Psoas muscle (tissue), 8 donors: ENCODE measurements around the gene ESD. TPM values are rescaled to one million over a fixed set of nuclear protein-coding genes. Genes with fewer than 3 reads are reported as not detected.

Experiments used
- ATAC-seq, 4 donors: fragments of 200-7000 bp; cut with Tn5 transposase; one replicate each; pipeline ENCODE4 v1.9.1; 2020; ENCODE audit warnings: moderate library complexity in 3 of 4, mild to moderate bottlenecking in 2 of 4
- DNase-seq, 2 donors: peaks; one replicate each; pipeline ENCODE4 v3.0.0-alpha.2; 2020
- H3K27ac ChIP-seq: fragments of 200-600 bp; one replicate; pipeline ENCODE4 v1.8.0; 2022
- H3K27me3 ChIP-seq, 3 donors: fragments of 200-600 bp in 1 of 3; one replicate each; pipeline versions ENCODE4 v1.6.1 to v1.8.0; 2013 to 2022; ENCODE audit warnings: low read length in 2 of 3, mild to moderate bottlenecking in 2 of 3, moderate library complexity in 1 of 3; ENCODE audit not compliant: insufficient read depth in 3 of 3
- H3K36me3 ChIP-seq, 2 donors: fragments of 200-600 bp in 1 of 2; one replicate each; pipeline versions ENCODE4 v1.6.1 to v1.8.0; 2013 to 2022; ENCODE audit warnings: low read depth in 1 of 2, mild to moderate bottlenecking in 1 of 2, moderate library complexity in 1 of 2; ENCODE audit not compliant: insufficient read depth in 1 of 2
- H3K4me1 ChIP-seq: fragments of 200-600 bp; one replicate; pipeline ENCODE4 v1.8.0; 2022
- H3K4me3 ChIP-seq: fragments of 200-600 bp; one replicate; pipeline ENCODE4 v1.8.0; 2022; ENCODE audit warnings: mild to moderate bottlenecking
- H3K9me3 ChIP-seq: fragments of 200-600 bp; one replicate; pipeline ENCODE4 v1.8.0; 2022
- CTCF ChIP-seq: fragments of 200-600 bp; IDR thresholded peaks from one replicate; pipeline ENCODE4 v1.8.0; 2022; ENCODE audit warnings: antibody characterized with exemption
- WGBS, 3 donors: extraction: QIAGEN DNeasy Blood & Tissue Kit; methylation state at CpG; one replicate each; pipeline versions ENCODE4 v1.1.6 to v1.1.7; 2013; 5-methylcytosine and 5-hydroxymethylcytosine counted together
- intact Hi-C, 2 donors: fragments of 100-400 bp; cut with DNase I; formaldehyde crosslinking; loops; one replicate each; pipeline versions ENCODE4 v1.11.0 to v1.14.2; 2022
- polyA plus RNA-seq, 3 donors: library from polyadenylated mRNA; stranded (reverse); fragments of 200-250 nt; gene quantifications; one replicate each; pipeline ENCODE4 v1.2.3, GENCODE V29; 2013
- total RNA-seq, 4 donors: library from RNA; stranded (reverse); fragmentation: NEBNext Ultra II Directional in 2 of 4; extraction: Animal tissue kit (Norgen Biotek cat#: 25700) in 2 of 4; gene quantifications; one replicate each; pipeline versions ENCODE4 v1.2.1 to v1.2.4, GENCODE V29; 2021 to 2023
- donor health status: healthy with polysubstance abuse.
- donor health status: DM: no; HTN: no; CAD: no; lungs with moderate emphysema.
- donor health status: Bipolar disorder and iron deficiency.
- donor health status: healthy.
- donor health status: DM: yes; HTN: yes; CAD: no.
- donor health status: DM: no; HTN: no; CAD: no.
- donor health status: DM: no; HTN: no; CAD: no.
- donor health status: DM: yes; HTN: yes; CAD: no.

ESD gene
- total and polyA plus RNA-seq, 7 donors, result 70.6 to 122 (median 84.7) TPM

GRCh38 chr13:46726347-46726746 lies 70.6 kb downstream of the ESD start:
- no peak for ATAC-seq
- peaks cover 5 to 62% of the 10 kb centered on the region in 2 donors for H3K36me3 ChIP-seq
- no peak overlapping the region for H3K27ac ChIP-seq
- DNase-seq, result no peak
- no peaks in the 10 kb centered on the region for H3K27me3 ChIP-seq
- no peaks in the 10 kb centered on the region for H3K4me1 ChIP-seq
- intact Hi-C loops, result loop anchor here in 1 of 2 donors (5.0 kb wide), 1 partner anchor 179 kb away; no protein-coding TSS in a partner anchor
- TF ChIP-seq CTCF, result no peak
- H3K4me3 ChIP-seq, result no peak overlapping the region
- H3K9me3 ChIP-seq, result no peaks in the 10 kb centered on the region
- 87 to 93% (median 91%) methylated on average over 5 of the region's 5 CpGs for WGBS, 3 donors

Other genes with a start within 250 kb of the ESD start
- 1 to 10 TPM; 4.1 to 7.9 (median 4.7) TPM for gene LRCH1, start 244.0 kb downstream of the ESD start, total RNA-seq
- gene LRCH1, start 244.0 kb downstream of the ESD start, polyA plus RNA-seq, result 1 to 10 TPM; 1.7 to 2.6 (median 2.3) TPM
- gene HTR2A, start 99.9 kb upstream of the ESD start, total RNA-seq, result not detected
- gene HTR2A, start 99.9 kb upstream of the ESD start, polyA plus RNA-seq, result under 1 TPM; 0.04 to 0.08 (median 0.04) TPM